ENCODE data around the gene NTN4.

GRCh38 chr12:95613021-95613420 is 177.5 kb downstream of the NTN4 start:
- TF ChIP-seq GABPA (IDR thresholded peaks at IDR 0.05; ENCODE audit: low read depth) (no peak), REST (IDR thresholded peaks at IDR 0.05; ENCODE audit: low read depth, low read length) (no peak), HDAC6 (IDR thresholded peaks at IDR 0.05; ENCODE audit: unreplicated experiment) (no peak), ZNF24 (IDR thresholded peaks at IDR 0.05) (no peak), NR2F1 (conservative IDR thresholded peaks at IDR 0.05) (no peak), SIN3A (IDR thresholded peaks at IDR 0.05; ENCODE audit: low read depth, low read length) (no peak), CEBPB (IDR thresholded peaks at IDR 0.05; ENCODE audit: borderline replicate concordance in 1 of 2, low read depth in 2 of 2, low read length in 2 of 2) (no peak), USF2 (IDR thresholded peaks at IDR 0.05; ENCODE audit: borderline replicate concordance, low read depth, low read length) (no peak), RB1 (IDR thresholded peaks at IDR 0.05; ENCODE audit: borderline replicate concordance) (no peak), BACH1 (IDR thresholded peaks at IDR 0.05; ENCODE audit: borderline replicate concordance) (no peak)
